H1 (cell line): ENCODE results near the gene MAP2K5. TPM values are rescaled to one million over a fixed set of nuclear protein-coding genes. Genes with fewer than 3 reads are reported as not detected.

Source experiments
- CTCF ChIA-PET: fragments of 300-600 bp; sonication (Branson Sonifier 250); formaldehyde crosslinking; loops from one replicate; lab custom pipeline; 2021; ENCODE audit not compliant: partially characterized antibody; lab: Charles Lee
- POLR2A ChIA-PET: fragments of 300-600 bp; sonication (Branson Sonifier 250); formaldehyde crosslinking; loops from one replicate; lab custom pipeline; 2021; ENCODE audit warnings: inconsistent platforms; ENCODE audit not compliant: partially characterized antibody; lab: Charles Lee
- DNase-seq, 2 experiments: peaks; one replicate each; pipeline versions ENCODE4 v3.0.0 to v3.0.0-alpha.2; 2010 to 2022; ENCODE audit warnings: low spot score in 2 of 2, low read depth in 1 of 2, mixed read lengths in 1 of 2
- FAIRE-seq: peaks from 2 replicates; lab custom pipeline; 2011; peaks lifted over from hg19 to GRCh38; lab: Jason Lieb, UNC
- H2AFZ ChIP-seq: 2 replicates; pipeline ENCODE4 v1.8.1; 2012; ENCODE audit warnings: low read length, inconsistent platforms
- H2AK5ac ChIP-seq: 2 replicates; pipeline ENCODE4 v1.6.1; 2013; ENCODE audit warnings: low read depth, low read length
- H2BK120ac ChIP-seq: replicated peaks from 2 replicates; pipeline ENCODE3; 2013; ENCODE audit warnings: low read depth, low read length, inconsistent platforms
- H2BK12ac ChIP-seq: 2 replicates; pipeline ENCODE4 v1.6.1; 2013; ENCODE audit warnings: low read depth, low read length
- H2BK15ac ChIP-seq: 2 replicates; pipeline ENCODE4 v1.6.1; 2013; ENCODE audit warnings: low read length
- H2BK20ac ChIP-seq: 2 replicates; pipeline ENCODE4 v1.6.1; 2013; ENCODE audit warnings: low read length
- H2BK5ac ChIP-seq: 2 replicates; pipeline ENCODE4 v1.6.1; 2013; ENCODE audit warnings: low read depth, low read length
- H3K14ac ChIP-seq: 2 replicates; pipeline ENCODE4 v1.6.1; 2013; ENCODE audit warnings: inconsistent platforms; ENCODE audit not compliant: insufficient read length
- H3K18ac ChIP-seq: 2 replicates; pipeline ENCODE4 v1.6.1; 2013; ENCODE audit warnings: low read length; ENCODE audit errors: extremely low read depth
- H3K23ac ChIP-seq: 2 replicates; pipeline ENCODE4 v1.6.1; 2013; ENCODE audit warnings: inconsistent platforms; ENCODE audit not compliant: insufficient read length
- H3K23me2 ChIP-seq: 2 replicates; pipeline ENCODE4 v1.6.1; 2013; ENCODE audit warnings: low read depth, low read length
- H3K27ac ChIP-seq: 2 replicates; pipeline ENCODE4 v1.6.1; 2011; ENCODE audit warnings: low read depth, low read length, inconsistent platforms
- H3K27me3 ChIP-seq, 4 experiments: replicated peaks in 1 of 4; 1 replicate in 1 of 4; 2 replicates in 3 of 4; pipeline versions ENCODE4 v1.6.1 to v1.8.1; 2011 to 2013; ENCODE audit warnings: low read length in 3 of 4, mild to moderate bottlenecking in 3 of 4, inconsistent platforms in 2 of 4, mixed read lengths in 2 of 4, moderate library complexity in 1 of 4; ENCODE audit not compliant: control insufficient read depth in 3 of 4, insufficient read depth in 3 of 4; ENCODE audit errors: extremely low read depth in 1 of 4
- H3K36me3 ChIP-seq, 4 experiments: 2 replicates each; pipeline versions ENCODE4 v1.6.1 to v1.8.1; 2011 to 2013; ENCODE audit warnings: mild to moderate bottlenecking in 4 of 4, low read length in 3 of 4, moderate library complexity in 2 of 4, control low read depth in 1 of 4, inconsistent platforms in 1 of 4; ENCODE audit not compliant: insufficient read depth in 4 of 4, control insufficient read depth in 2 of 4
- H3K4ac ChIP-seq: replicated peaks from 2 replicates; pipeline ENCODE3; 2013; ENCODE audit warnings: low read length, low read depth, mixed read lengths, inconsistent platforms; ENCODE audit not compliant: insufficient read length
- H3K4me1 ChIP-seq, 4 experiments: replicated peaks in 1 of 4; 1 replicate in 1 of 4; 2 replicates in 3 of 4; pipeline versions ENCODE4 v1.6.1 to v1.8.1; 2011 to 2013; ENCODE audit warnings: low read length in 3 of 4, inconsistent platforms in 2 of 4, mixed read lengths in 1 of 4; ENCODE audit not compliant: insufficient read depth in 4 of 4, control insufficient read depth in 3 of 4
- H3K4me2 ChIP-seq, 2 experiments: 2 replicates each; pipeline versions ENCODE4 v1.6.1 to v1.8.1; 2011 to 2013; ENCODE audit warnings: low read depth in 2 of 2, low read length in 2 of 2, control low read depth in 1 of 2, inconsistent platforms in 1 of 2, mild to moderate bottlenecking in 1 of 2; ENCODE audit not compliant: insufficient read depth in 1 of 2
- H3K4me3 ChIP-seq, 4 experiments: fragments of 200-600, 300-600 bp in 1 of 4; sonication (generic), shearing (Covaris generic), sonication (Bioruptor Twin) in 1 of 4; 2 replicates each; pipeline versions ENCODE4 v1.5.1 to v1.8.1; 2011 to 2016; ENCODE audit warnings: low read length in 4 of 4, low read depth in 3 of 4, control low read depth in 2 of 4, inconsistent platforms in 2 of 4, mild to moderate bottlenecking in 2 of 4, mixed read lengths in 1 of 4, moderate library complexity in 1 of 4; ENCODE audit not compliant: insufficient read depth in 2 of 4; ENCODE audit errors: extremely low read depth in 1 of 4
- H3K56ac ChIP-seq: replicated peaks from 2 replicates; pipeline ENCODE3; 2013; ENCODE audit warnings: low read depth, mild to moderate bottlenecking, mixed read lengths, low read length, inconsistent platforms; ENCODE audit not compliant: insufficient read length
- H3K79me1 ChIP-seq: 2 replicates; pipeline ENCODE4 v1.6.1; 2013; ENCODE audit warnings: low read depth, low read length, control low read depth
- H3K79me2 ChIP-seq, 2 experiments: 2 replicates each; pipeline versions ENCODE4 v1.6.1 to v1.8.1; 2012 to 2013; ENCODE audit warnings: low read length in 2 of 2, mild to moderate bottlenecking in 2 of 2, inconsistent platforms in 1 of 2; ENCODE audit not compliant: insufficient read depth in 2 of 2, control insufficient read depth in 1 of 2
- H3K9ac ChIP-seq, 4 experiments: replicated peaks in 1 of 4; 1 replicate in 1 of 4; 2 replicates in 3 of 4; pipeline versions ENCODE4 v1.6.1 to v1.8.1; 2011 to 2013; ENCODE audit warnings: low read depth in 3 of 4, low read length in 3 of 4, control low read depth in 2 of 4, mild to moderate bottlenecking in 2 of 4, moderate library complexity in 2 of 4, inconsistent platforms in 1 of 4; ENCODE audit errors: extremely low read depth in 1 of 4
- H3K9me3 ChIP-seq, 2 experiments: 2 replicates each; pipeline versions ENCODE4 v1.6.1 to v1.8.1; 2012 to 2013; ENCODE audit warnings: mild to moderate bottlenecking in 2 of 2, moderate library complexity in 2 of 2, control low read depth in 1 of 2, inconsistent platforms in 1 of 2, low read depth in 1 of 2, low read length in 1 of 2, mixed read lengths in 1 of 2; ENCODE audit not compliant: insufficient read depth in 2 of 2
- H4K20me1 ChIP-seq, 2 experiments: replicated peaks in 1 of 2; 2 replicates each; pipeline versions ENCODE3 to v1.8.1; 2011 to 2013; ENCODE audit warnings: inconsistent platforms in 2 of 2, low read length in 2 of 2, mild to moderate bottlenecking in 1 of 2; ENCODE audit not compliant: insufficient read depth in 2 of 2, control insufficient read depth in 1 of 2
- H4K5ac ChIP-seq: 2 replicates; pipeline ENCODE4 v1.6.1; 2013; ENCODE audit warnings: low read length, low read depth, mixed read lengths, inconsistent platforms; ENCODE audit not compliant: insufficient read length
- H4K8ac ChIP-seq: 2 replicates; pipeline ENCODE4 v1.8.0; 2013; ENCODE audit warnings: mild to moderate bottlenecking, moderate library complexity, low read length, inconsistent platforms; ENCODE audit not compliant: insufficient read depth; ENCODE audit errors: extremely low read depth
- H4K91ac ChIP-seq: replicated peaks from 2 replicates; pipeline ENCODE3; 2013; ENCODE audit warnings: low read length, mixed read lengths, inconsistent platforms; ENCODE audit not compliant: insufficient read length
- BCL11A ChIP-seq, 2 experiments: IDR thresholded peaks; one replicate each; pipeline ENCODE4 v1.6.1; 2011; ENCODE audit warnings: low read depth in 2 of 2, low read length in 2 of 2, mild to moderate bottlenecking in 2 of 2
- CBX5 ChIP-seq: fragments of 300-800, 300-1000 bp; sonication (generic); IDR thresholded peaks from 2 replicates; pipeline ENCODE4 v1.7.1; 2016; ENCODE audit warnings: antibody characterized with exemption, low read length, low read depth
- CREB1 ChIP-seq: IDR thresholded peaks from 2 replicates; pipeline ENCODE4 v1.6.1; 2012; ENCODE audit warnings: inconsistent platforms
- E2F6 ChIP-seq: IDR thresholded peaks from 2 replicates; pipeline ENCODE4 v1.6.1; 2012; ENCODE audit warnings: inconsistent platforms
- KDM1A ChIP-seq: fragments of 200-600, 300-600 bp; sonication (generic); IDR thresholded peaks from 2 replicates; pipeline ENCODE4 v1.7.1; 2016; ENCODE audit warnings: mild to moderate bottlenecking, low read length, borderline replicate concordance
- RAD21 ChIP-seq, 2 experiments: IDR thresholded peaks in 1 of 2; conservative IDR thresholded peaks in 1 of 2; 2 replicates each; pipeline ENCODE4 v1.6.1; 2011; ENCODE audit warnings: low read depth in 2 of 2, low read length in 2 of 2, improper control_type of control experiment in 1 of 2, inconsistent platforms in 1 of 2, mild to moderate bottlenecking in 1 of 2, moderate library complexity in 1 of 2
- SP2 ChIP-seq: IDR thresholded peaks from 2 replicates; pipeline ENCODE4 v1.6.1; 2012; ENCODE audit warnings: mild to moderate bottlenecking, low read length, inconsistent platforms
- ZNF274 ChIP-seq: IDR thresholded peaks from 2 replicates; pipeline ENCODE4 v1.7.0; 2012; ENCODE audit warnings: low read length, borderline replicate concordance; ENCODE audit errors: extremely low read depth
- WGBS, 2 experiments: shearing (Covaris generic) in 1 of 2; methylation state at CpG; one replicate each; pipeline versions ENCODE4 v1.1.6 to v1.1.7; 2013 to 2015; ENCODE audit warnings: low lambda C conversion rate in 2 of 2, mixed read lengths in 2 of 2, inconsistent platforms in 1 of 2, low coverage in 1 of 2, missing lambda C conversion rate in 1 of 2; ENCODE audit not compliant: insufficient replicate concordance in 2 of 2, insufficient coverage in 1 of 2, insufficient read length in 1 of 2; ENCODE audit errors: extremely low coverage in 1 of 2, missing lambda C conversion rate in 1 of 2; 5-methylcytosine and 5-hydroxymethylcytosine counted together
- polyA plus RNA-seq, 7 experiments: library from polyadenylated mRNA; depleted of rRNA in 3 of 7; stranded (reverse) in 5 of 7; unstranded in 2 of 7; fragments of >200 nt in 5 of 7; fragments of 200-250 nt in 2 of 7; gene quantifications; 1 replicate in 5 of 7; 2 replicates in 1 of 7; 4 replicates in 1 of 7; pipeline versions ENCODE4 v1.2.1 to v1.2.3, GENCODE V29; 2011 to 2013; ENCODE audit warnings: missing spikeins in 2 of 7, mixed read lengths in 2 of 7
- total RNA-seq: library from RNA; stranded (reverse); fragmentation: NEBNext Ultra II Directional; extraction: Animal tissue kit (Norgen Biotek cat#: 25700); gene quantifications from 2 replicates; pipeline ENCODE4 v1.2.1, GENCODE V29; 2021

MAP2K5 gene
- total and polyA plus RNA-seq, 2 of the 8 experiments (the other 6 are each of a cell fraction or from before 2014, with no cell fraction given) = 4.4 to 15.8 TPM

GRCh38 chr15:67575039-67575502 lies 32.6 kb downstream of the MAP2K5 start:
- no peak overlapping the region for H2BK120ac ChIP-seq
- H3K56ac ChIP-seq = no peak overlapping the region
- no peak overlapping the region for H4K91ac ChIP-seq
- H2BK15ac ChIP-seq = no peak overlapping the region
- POLR2A ChIA-PET = no interaction called here
- H3K27ac ChIP-seq = no peak overlapping the region
- no peak overlapping the region for H4K5ac ChIP-seq
- H3K4ac ChIP-seq = no peak overlapping the region
- no peak overlapping the region for H3K9ac ChIP-seq
- no peak overlapping the region for H2BK5ac ChIP-seq
- no peaks in the 10 kb centered on the region for H3K79me2 ChIP-seq
- H3K4me3 ChIP-seq = no peak overlapping the region
- H2BK12ac ChIP-seq = no peak overlapping the region
- H3K9me3 ChIP-seq = no peaks in the 10 kb centered on the region
- no peaks in the 10 kb centered on the region for H4K20me1 ChIP-seq
- no peaks in the 10 kb centered on the region for H3K27me3 ChIP-seq
- no peaks in the 10 kb centered on the region for H3K23me2 ChIP-seq
- no peak for FAIRE-seq
- H2BK20ac ChIP-seq = no peak overlapping the region
- no peak overlapping the region for H3K23ac ChIP-seq
- H3K36me3 ChIP-seq = no peaks in the 10 kb centered on the region
- H3K14ac ChIP-seq = no peak overlapping the region
- no peak for DNase-seq
- H3K4me1 ChIP-seq = peaks cover 0 to 6% (median 0%) of the 10 kb centered on the region in 4 experiments; a peak in 2 of 7 replicates
- no peak overlapping the region for H3K18ac ChIP-seq
- H4K8ac ChIP-seq = no peak overlapping the region; the same call in 1 of the 2 replicates
- H2AK5ac ChIP-seq = no peak overlapping the region
- H2AFZ ChIP-seq = no peak overlapping the region
- H3K4me2 ChIP-seq = no peak overlapping the region
- H3K79me1 ChIP-seq = no peaks in the 10 kb centered on the region
- WGBS, 2 experiments = 79% methylated on average over 4 of the region's 4 CpGs; no CpG with 5 or more reads in 1 of the 2 experiments
- TF ChIP-seq CREB1 (no peak), BCL11A (IDR thresholded peaks at IDR 0.05; ENCODE audit: low read depth in 2 of 2, low read length in 2 of 2) (no peak), CBX5 (no peak), E2F6 (no peak), KDM1A (no peak), RAD21 (IDR thresholded peaks at IDR 0.05 in 1 of 2, conservative IDR thresholded peaks at IDR 0.05 in 1 of 2; ENCODE audit: low read depth in 2 of 2, low read length in 2 of 2) (no peak), ZNF274 (no peak), SP2 (no peak)
- CTCF ChIA-PET = interaction anchor here (0.6 to 0.8 kb wide), 2 partner anchors 39 to 637 kb away, joined by 3 read pairs; no protein-coding TSS in a partner anchor
